CD4-positive, alpha-beta T cell treated with Interleukin-4 for 4 hours (primary cell): ENCODE measurements around the gene MAN1A1.

Experiments used
- DNase-seq: peaks from one replicate; pipeline ENCODE4 v3.0.0-alpha.2; 2020

MAN1A1 gene

DNA sequence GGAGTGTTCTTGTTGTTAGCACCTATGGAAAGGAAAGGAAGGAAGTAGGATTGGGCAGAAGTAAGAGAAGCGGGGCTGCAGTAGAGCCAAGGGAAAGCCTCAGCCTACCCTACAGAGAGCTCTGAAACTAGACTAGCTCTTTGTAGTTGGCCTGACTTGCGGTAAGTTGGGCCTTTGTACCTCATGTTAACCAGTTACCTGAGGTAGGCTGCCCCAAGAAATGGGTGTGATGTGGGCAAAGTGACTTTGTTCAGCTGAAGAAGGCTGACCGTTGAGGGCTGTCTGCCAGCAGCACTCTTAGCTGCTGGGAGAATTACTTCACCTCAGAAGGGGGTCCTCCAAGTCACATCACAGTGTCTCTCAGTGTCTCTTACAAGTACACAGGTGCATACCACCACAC, 216.2 kb downstream of the MAN1A1 start:
- DNase-seq, result no peak

DNA sequence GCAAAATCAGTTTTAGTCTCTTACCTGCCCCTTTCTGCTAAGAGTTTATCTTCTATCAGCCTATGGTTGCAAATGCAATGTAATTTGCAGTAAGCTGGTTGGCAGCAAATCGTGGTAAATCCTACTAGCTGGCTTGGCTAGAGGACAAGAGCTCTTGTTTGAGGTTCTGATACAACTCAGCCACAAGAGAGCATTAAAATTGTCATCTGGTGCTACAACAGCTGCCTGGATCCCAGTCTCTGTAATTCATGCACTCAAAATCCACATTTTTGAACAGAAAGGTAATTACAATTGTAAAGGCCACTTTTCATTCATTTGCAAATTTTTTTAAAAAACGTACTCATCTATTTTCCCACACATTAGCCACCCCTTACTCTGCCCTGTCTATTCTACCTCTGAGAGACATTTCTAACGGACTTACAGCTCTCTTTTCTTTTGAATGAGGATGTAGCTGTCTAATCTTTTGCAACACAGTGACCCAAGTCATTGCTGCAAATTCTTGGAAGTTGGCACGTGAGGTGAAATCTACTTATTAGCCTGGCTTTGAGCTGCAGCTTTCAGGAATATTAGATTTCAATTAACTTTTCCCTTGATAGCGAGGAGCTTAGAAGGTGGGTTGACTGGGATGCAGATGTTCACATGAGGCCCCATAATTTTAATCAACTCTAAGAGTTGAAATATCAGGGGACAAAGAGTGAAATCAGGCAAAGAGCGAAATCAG, 217.1 kb downstream of the MAN1A1 start:
- DNase-seq, result no peak

DNA sequence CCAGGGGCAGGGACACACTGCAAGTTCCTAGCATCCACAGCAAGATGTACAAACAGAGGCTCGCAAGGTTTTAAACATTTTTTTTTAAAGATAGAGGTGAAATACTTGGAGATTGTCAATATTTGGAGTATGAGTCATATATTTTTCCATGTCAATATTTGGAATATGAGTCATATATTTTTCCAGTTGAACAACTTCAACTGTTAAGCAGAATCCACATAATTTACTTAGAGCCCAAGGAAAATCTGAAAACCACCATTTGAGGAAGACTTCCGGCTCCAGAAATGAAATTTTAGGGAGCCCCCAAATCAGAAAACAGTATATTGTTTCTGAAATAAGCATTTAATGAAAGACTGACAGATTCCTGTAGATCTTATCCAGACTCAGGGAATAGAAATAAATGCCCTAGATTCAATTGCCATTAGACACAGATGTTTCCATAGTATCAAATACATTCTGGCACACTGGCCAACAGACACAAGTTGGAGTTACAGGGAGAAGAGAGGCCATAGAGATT, 219.5 kb downstream of the MAN1A1 start:
- DNase-seq, result no peak

DNA sequence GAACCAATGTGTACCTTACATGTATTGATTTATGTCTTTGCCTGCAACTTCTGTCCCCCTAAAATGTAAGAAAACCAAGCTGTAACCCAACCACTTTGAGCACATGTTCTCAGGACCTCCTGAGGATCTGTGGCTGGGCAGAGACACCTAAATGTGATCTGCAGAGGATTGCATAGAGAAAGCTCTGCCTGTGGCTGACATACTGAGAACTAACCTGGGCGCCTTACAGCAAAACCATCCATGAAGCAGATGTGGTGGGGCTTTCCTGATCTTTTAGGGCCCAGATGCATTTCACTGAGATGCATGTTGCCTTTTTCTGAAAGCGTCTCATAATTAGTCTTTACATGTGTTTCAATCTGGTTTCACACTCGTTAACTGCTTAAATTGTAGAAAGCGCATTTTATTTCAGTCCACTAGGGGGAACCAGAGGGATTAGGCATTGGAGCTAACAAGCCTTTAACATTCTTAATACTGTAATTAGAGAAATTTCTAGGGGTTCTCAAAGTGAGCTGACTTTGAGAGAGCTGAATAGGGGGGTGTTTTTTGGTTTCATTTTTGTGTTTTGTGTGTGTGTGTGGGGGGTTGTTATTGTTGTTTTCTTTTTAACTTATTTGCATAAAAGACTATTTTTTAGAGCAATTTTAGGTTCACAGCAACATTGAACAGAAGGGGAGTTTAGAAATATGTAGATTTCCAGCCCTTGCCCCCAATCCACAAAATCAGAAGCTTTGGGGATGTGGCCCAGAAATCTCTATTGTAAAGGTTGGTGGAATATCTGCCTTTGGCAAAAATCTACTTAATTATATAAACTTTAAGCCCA, 220.2 kb downstream of the MAN1A1 start:
- DNase-seq, result peak; percentile 81

DNA sequence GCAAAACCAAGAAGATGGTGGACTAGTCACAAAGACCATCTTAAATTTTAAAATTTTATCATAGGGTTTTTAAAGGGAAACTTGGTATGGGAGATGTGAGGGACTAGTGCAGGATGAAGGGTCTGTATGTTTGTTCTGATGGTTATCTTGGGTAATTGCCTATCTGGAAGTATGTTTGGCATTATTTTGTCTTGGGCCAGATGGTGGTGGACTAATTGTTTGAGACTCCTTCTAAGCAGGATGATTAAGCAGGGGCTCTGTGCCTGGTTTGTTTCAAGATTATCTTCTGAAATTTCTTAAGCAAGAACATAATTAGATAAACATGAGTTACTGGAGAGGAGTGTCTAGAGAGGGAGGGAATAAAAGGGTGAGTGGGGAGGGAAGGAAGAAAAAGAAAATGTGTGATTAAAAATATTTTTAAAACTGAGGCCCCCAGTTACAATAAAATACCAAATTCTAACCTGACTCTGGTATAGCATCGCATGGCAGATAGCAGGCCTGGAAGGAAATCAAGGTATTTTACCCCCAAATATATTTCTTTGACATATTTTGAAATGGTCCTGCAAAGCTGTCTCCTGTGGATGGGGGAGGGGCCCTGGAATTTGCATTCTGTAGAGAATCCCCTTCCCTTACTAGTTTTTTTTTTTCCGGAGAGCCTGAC, 221.2 kb downstream of the MAN1A1 start:
- no peak for DNase-seq

DNA sequence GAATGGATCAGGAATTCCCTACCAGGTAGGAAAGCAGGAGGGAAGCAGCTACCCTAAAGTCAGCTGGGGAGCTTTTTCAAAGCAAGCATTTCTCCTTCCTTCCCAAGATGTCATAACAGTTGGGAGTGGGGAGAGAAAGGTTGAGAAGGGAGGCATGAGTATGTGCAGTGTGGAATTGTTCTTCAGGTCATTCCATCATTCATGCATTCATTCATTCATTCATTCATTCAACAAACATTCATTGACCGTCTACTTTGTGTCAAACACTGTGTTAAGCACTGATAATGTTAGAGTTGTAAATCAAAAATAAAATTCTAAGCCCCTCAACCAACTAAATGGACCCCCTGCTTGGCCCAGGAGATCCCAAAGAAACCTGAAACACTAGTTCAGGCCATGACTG, 221.9 kb downstream of the MAN1A1 start:
- no peak for DNase-seq
